IMR-90 (cell line): Measurements from ENCODE around the gene KLHL36. TPM values are rescaled to one million over a fixed set of nuclear protein-coding genes. Genes with fewer than 3 reads are reported as not detected.

ENCODE experiments used
- ATAC-seq: fragments of 200-7000 bp; cut with Tn5 transposase; 2 replicates; pipeline ENCODE4 v1.9.1; 2020; ENCODE audit warnings: low read depth, mild to moderate bottlenecking, moderate library complexity
- BruUV-seq: library from RNA; stranded (reverse); fragments of 400-500 nt; replicated peaks from 2 replicates; lab custom pipeline; 2021; lab: Mats Ljungman, UMichigan
- CTCF ChIA-PET: fragments of 300-600 bp; formaldehyde crosslinking; extraction: SDS; loops from one replicate; lab custom pipeline; 2021; ENCODE audit warnings: antibody characterized with exemption; lab: Yijun Ruan, JAX
- POLR2A ChIA-PET: fragments of 300-600 bp; sonication (Branson Sonifier 250); formaldehyde crosslinking; loops from one replicate; lab custom pipeline; 2022; ENCODE audit warnings: antibody characterized with exemption; ENCODE audit not compliant: unreplicated experiment; lab: Charles Lee
- DNase-seq: peaks from one replicate; pipeline ENCODE4 v3.0.0; 2013
- H2AFZ ChIP-seq: replicated peaks from 2 replicates; pipeline ENCODE3; 2013; ENCODE audit warnings: low read length, mild to moderate bottlenecking; ENCODE audit not compliant: poor library complexity
- H2AK5ac ChIP-seq: 2 replicates; pipeline ENCODE4 v1.6.1; 2013; ENCODE audit warnings: low read depth, low read length, inconsistent platforms
- H2AK9ac ChIP-seq: replicated peaks from 2 replicates; pipeline ENCODE3; 2013; ENCODE audit warnings: mild to moderate bottlenecking, low read depth, low read length, moderate library complexity; ENCODE audit not compliant: poor library complexity
- H2BK120ac ChIP-seq: 2 replicates; pipeline ENCODE4 v1.6.1; 2013; ENCODE audit warnings: low read depth, low read length, inconsistent platforms
- H2BK15ac ChIP-seq: 3 replicates; pipeline ENCODE4 v1.6.1; 2013; ENCODE audit warnings: low read depth, low read length, inconsistent platforms
- H2BK20ac ChIP-seq: 2 replicates; pipeline ENCODE4 v1.6.1; 2013; ENCODE audit warnings: low read depth, mild to moderate bottlenecking, inconsistent platforms, low read length, moderate library complexity
- H2BK5ac ChIP-seq: 2 replicates; pipeline ENCODE4 v1.6.1; 2013; ENCODE audit warnings: mild to moderate bottlenecking, low read depth, low read length, inconsistent platforms; ENCODE audit not compliant: poor library complexity, severe bottlenecking
- H3K14ac ChIP-seq: replicated peaks from 2 replicates; pipeline ENCODE4 v1.6.1; 2013; ENCODE audit warnings: low read depth, low read length, inconsistent platforms
- H3K18ac ChIP-seq: 2 replicates; pipeline ENCODE4 v1.6.1; 2013; ENCODE audit warnings: low read depth, low read length, control low read depth
- H3K23ac ChIP-seq: 2 replicates; pipeline ENCODE4 v1.6.1; 2013; ENCODE audit warnings: low read depth, low read length, inconsistent platforms
- H3K27ac ChIP-seq: 2 replicates; pipeline ENCODE4 v1.5.1; 2013; ENCODE audit warnings: mild to moderate bottlenecking, control low read depth, low read length; ENCODE audit not compliant: insufficient read depth
- H3K27me3 ChIP-seq: 2 replicates; pipeline ENCODE4 v1.6.1; 2013; ENCODE audit warnings: low read length; ENCODE audit not compliant: control insufficient read depth, insufficient read depth
- H3K36me3 ChIP-seq: 2 replicates; pipeline ENCODE4 v1.6.1; 2013; ENCODE audit warnings: low read length, mixed read lengths; ENCODE audit not compliant: control insufficient read depth, insufficient read depth
- H3K4ac ChIP-seq: 2 replicates; pipeline ENCODE4 v1.6.1; 2013; ENCODE audit warnings: low read depth, low read length, inconsistent platforms
- H3K4me1 ChIP-seq: 2 replicates; pipeline ENCODE4 v1.6.1; 2013; ENCODE audit warnings: low read length, mixed read lengths; ENCODE audit not compliant: control insufficient read depth, insufficient read depth
- H3K4me2 ChIP-seq: 2 replicates; pipeline ENCODE4 v1.6.1; 2013; ENCODE audit warnings: low read depth, mild to moderate bottlenecking, control low read depth, low read length, moderate library complexity
- H3K4me3 ChIP-seq: 2 replicates; pipeline ENCODE4 v1.5.1; 2013; ENCODE audit warnings: low read depth, mild to moderate bottlenecking, control low read depth, low read length, moderate library complexity; ENCODE audit not compliant: insufficient read depth
- H3K56ac ChIP-seq: 2 replicates; pipeline ENCODE4 v1.6.1; 2013; ENCODE audit warnings: low read length, inconsistent platforms; ENCODE audit not compliant: insufficient read depth; ENCODE audit errors: extremely low read depth
- H3K79me1 ChIP-seq, 2 experiments: 2 replicates each; pipeline ENCODE4 v1.6.1; 2013; ENCODE audit warnings: low read length in 2 of 2, inconsistent platforms in 1 of 2, low read depth in 1 of 2
- H3K9ac ChIP-seq: 2 replicates; pipeline ENCODE4 v1.6.1; 2013; ENCODE audit warnings: low read depth, low read length, control low read depth
- H3K9me1 ChIP-seq: 2 replicates; pipeline ENCODE4 v1.6.1; 2013; ENCODE audit warnings: low read length, inconsistent platforms; ENCODE audit not compliant: insufficient read depth
- H3K9me3 ChIP-seq: 2 replicates; pipeline ENCODE4 v1.6.1; 2013; ENCODE audit warnings: low read length; ENCODE audit not compliant: control insufficient read depth, insufficient read depth
- H4K20me1 ChIP-seq: 2 replicates; pipeline ENCODE4 v1.6.1; 2013; ENCODE audit warnings: low read length, inconsistent platforms; ENCODE audit not compliant: insufficient read depth
- H4K5ac ChIP-seq: 2 replicates; pipeline ENCODE4 v1.6.1; 2013; ENCODE audit warnings: mild to moderate bottlenecking, low read depth, low read length, control low read depth
- H4K8ac ChIP-seq, 2 experiments: 2 replicates each; pipeline ENCODE4 v1.6.1; 2013; ENCODE audit warnings: low read depth in 2 of 2, low read length in 2 of 2, control low read depth in 1 of 2, inconsistent platforms in 1 of 2
- H4K91ac ChIP-seq: 2 replicates; pipeline ENCODE4 v1.6.1; 2013; ENCODE audit warnings: low read depth, low read length, inconsistent platforms; ENCODE audit not compliant: insufficient read depth
- CEBPB ChIP-seq: IDR thresholded peaks from 2 replicates; pipeline ENCODE4 v1.6.1; 2012; ENCODE audit warnings: low read depth, low read length, improper control_type of control experiment
- CHD1 ChIP-seq: IDR thresholded peaks from 2 replicates; pipeline ENCODE4 v1.6.1; 2012; ENCODE audit warnings: low read depth, low read length, improper control_type of control experiment
- MAFK ChIP-seq: IDR thresholded peaks from 2 replicates; pipeline ENCODE4 v1.6.1; 2012; ENCODE audit warnings: low read depth, low read length, improper control_type of control experiment
- MXI1 ChIP-seq: IDR thresholded peaks from 2 replicates; pipeline ENCODE4 v1.6.1; 2012; ENCODE audit warnings: low read depth, mild to moderate bottlenecking, low read length, moderate library complexity, borderline replicate concordance
- WGBS, 2 experiments: methylation state at CpG; one replicate each; pipeline versions ENCODE4 v1.1.5 to v1.1.7; 2013; ENCODE audit warnings: missing lambda C conversion rate in 2 of 2; ENCODE audit not compliant: insufficient read length in 1 of 2; ENCODE audit errors: extremely low coverage in 2 of 2; 5-methylcytosine and 5-hydroxymethylcytosine counted together
- dilution Hi-C: fragments of 300-500 bp; cut with HindIII; formaldehyde crosslinking; loops from one replicate; pipeline ENCODE4 v1.14.3; 2018; ENCODE audit warnings: low sequenced_read_pairs; ENCODE audit not compliant: unreplicated experiment
- in situ Hi-C: fragments of 300-500 bp; cut with MboI; formaldehyde crosslinking; loops from 3 replicates; pipeline ENCODE4 v1.14.3; 2019; ENCODE audit warnings: low sequenced_read_pairs, inconsistent platforms, mixed read lengths
- intact Hi-C: fragments of 100-400 bp; cut with micrococcal nuclease; formaldehyde crosslinking; loops from 2 replicates; pipeline ENCODE4 v1.10.0; 2022
- polyA plus RNA-seq, 3 experiments: library from polyadenylated mRNA; depleted of rRNA; stranded (reverse); fragments of >200 nt; gene quantifications; 2 replicates each; pipeline ENCODE4 v1.2.3, GENCODE V29; 2012; ENCODE audit warnings: low replicate concordance in 1 of 3
- total RNA-seq: library from RNA; depleted of rRNA; stranded (reverse); fragments of >200 nt; gene quantifications from 2 replicates; pipeline ENCODE4 v1.2.3, GENCODE V29; 2012
- TF ChIP-seq, protein P1 (sequence below): fragments of 150-350 bp; IDR thresholded peaks from 2 replicates; pipeline ENCODE4 v1.6.1; 2016; ENCODE audit warnings: low read depth, mild to moderate bottlenecking, low read length, moderate library complexity, borderline replicate concordance

KLHL36 gene
- total and polyA plus RNA-seq, 2 of the 4 experiments (the other 2 are of a cell fraction) = 45.9 to 46.3 TPM

DNA sequence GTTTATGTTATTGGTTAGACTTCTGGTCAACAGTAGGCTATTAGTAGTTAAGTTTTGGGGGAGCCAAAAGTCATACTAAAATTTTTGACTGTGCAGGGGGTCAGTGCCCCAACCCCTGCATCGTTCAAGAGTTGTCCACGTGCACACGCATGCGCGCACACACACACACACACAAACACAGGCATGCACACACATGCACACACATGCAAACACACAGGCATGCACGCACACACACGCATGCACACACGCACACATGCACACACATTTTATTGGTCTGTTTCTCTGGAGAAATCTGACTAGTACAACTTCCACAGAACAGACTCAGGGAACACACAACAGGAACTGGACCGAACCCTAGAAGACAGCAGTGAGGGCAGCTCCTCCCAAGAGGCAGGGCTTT is 27.1 kb downstream of the KLHL36 start:
- Histone ChIP-seq H3K18ac (no peak overlapping the region), H2AK5ac (no peak overlapping the region), H3K79me1 (peaks cover 0 to 3% of the 10 kb centered on the region in 2 experiments; a peak in 2 of 4 replicates), H3K4me2 (no peak overlapping the region), H3K4me3 (no peak overlapping the region), H3K27me3 (no peaks in the 10 kb centered on the region), H3K9me1 (peaks cover 3% of the 10 kb centered on the region), H2AK9ac (no peak overlapping the region), H2BK15ac (no peak overlapping the region), H3K36me3 (no peaks in the 10 kb centered on the region), H2BK120ac (no peak overlapping the region), H3K9me3 (peaks cover 3% of the 10 kb centered on the region; the same call in 1 of the 2 replicates), H2AFZ (no peak overlapping the region), H3K23ac (no peak overlapping the region), H4K20me1 (no peaks in the 10 kb centered on the region), H3K9ac (no peak overlapping the region), H4K8ac (no peak overlapping the region), H3K27ac (no peak overlapping the region), H4K91ac (no peak overlapping the region), H3K4ac (no peak overlapping the region), H3K4me1 (peaks cover 7% of the 10 kb centered on the region), H2BK5ac (no peak overlapping the region), H3K56ac (no peak overlapping the region), H3K14ac (no peak overlapping the region), H4K5ac (no peak overlapping the region), H2BK20ac (no peak overlapping the region)
- no peak for DNase-seq
- no peak for ATAC-seq
- dilution Hi-C loops (no loop called here), in situ Hi-C loops (loop anchor here (5.0 kb wide), 1 partner anchor 52 kb away; no protein-coding TSS in a partner anchor), intact Hi-C loops (no loop called here)
- no CpG with 5 or more reads among the region's 9 CpGs for WGBS, 2 experiments
- TF ChIP-seq CEBPB (no peak), MAFK (no peak), MXI1 (no peak), CHD1 (no peak)
- TF ChIP-seq, protein P1, sequence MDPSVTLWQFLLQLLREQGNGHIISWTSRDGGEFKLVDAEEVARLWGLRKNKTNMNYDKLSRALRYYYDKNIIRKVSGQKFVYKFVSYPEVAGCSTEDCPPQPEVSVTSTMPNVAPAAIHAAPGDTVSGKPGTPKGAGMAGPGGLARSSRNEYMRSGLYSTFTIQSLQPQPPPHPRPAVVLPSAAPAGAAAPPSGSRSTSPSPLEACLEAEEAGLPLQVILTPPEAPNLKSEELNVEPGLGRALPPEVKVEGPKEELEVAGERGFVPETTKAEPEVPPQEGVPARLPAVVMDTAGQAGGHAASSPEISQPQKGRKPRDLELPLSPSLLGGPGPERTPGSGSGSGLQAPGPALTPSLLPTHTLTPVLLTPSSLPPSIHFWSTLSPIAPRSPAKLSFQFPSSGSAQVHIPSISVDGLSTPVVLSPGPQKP = no peak
- no TSS peak for BruUV-seq
- POLR2A ChIA-PET = no interaction called here
- CTCF ChIA-PET = no interaction called here
